ENCODE data around the gene UROC1. TPM values are rescaled to one million over a fixed set of nuclear protein-coding genes. Genes with fewer than 3 reads are reported as not detected.
A peak's percentile ranks its signal among the peaks of the same experiment; 100 is the strongest.

UROC1 gene
- total RNA-seq, 1 experiment from 2014 or later = not detected

GRCh38 chr3:126488185-126488584 is 29.4 kb downstream of the UROC1 start:
- H3K27me3 ChIP-seq (replicated peaks; ENCODE audit: insufficient read depth, low read depth, low read length, poor library complexity) = no peaks in the 10 kb centered on the region
- H3K4me3 ChIP-seq (ENCODE audit: low read depth, low read length, poor library complexity, severe bottlenecking) = no peak overlapping the region
- no peaks in the 10 kb centered on the region for H3K9me3 ChIP-seq (ENCODE audit: low read depth, low read length, poor library complexity, severe bottlenecking)
- peaks cover 6% of the 10 kb centered on the region for H3K4me1 ChIP-seq (ENCODE audit: insufficient read depth, low read length, poor library complexity, severe bottlenecking)
- peak; percentile 27 for DNase-seq (ENCODE audit: low spot score)
- no peaks in the 10 kb centered on the region for H3K36me3 ChIP-seq (ENCODE audit: insufficient read depth, low read length, poor library complexity, severe bottlenecking)
- no TSS peak for BruUV-seq (replicated peaks)
- intact Hi-C loops (cut with micrococcal nuclease; ENCODE audit: unreplicated experiment) = no loop called here
- TF ChIP-seq, protein P1, sequence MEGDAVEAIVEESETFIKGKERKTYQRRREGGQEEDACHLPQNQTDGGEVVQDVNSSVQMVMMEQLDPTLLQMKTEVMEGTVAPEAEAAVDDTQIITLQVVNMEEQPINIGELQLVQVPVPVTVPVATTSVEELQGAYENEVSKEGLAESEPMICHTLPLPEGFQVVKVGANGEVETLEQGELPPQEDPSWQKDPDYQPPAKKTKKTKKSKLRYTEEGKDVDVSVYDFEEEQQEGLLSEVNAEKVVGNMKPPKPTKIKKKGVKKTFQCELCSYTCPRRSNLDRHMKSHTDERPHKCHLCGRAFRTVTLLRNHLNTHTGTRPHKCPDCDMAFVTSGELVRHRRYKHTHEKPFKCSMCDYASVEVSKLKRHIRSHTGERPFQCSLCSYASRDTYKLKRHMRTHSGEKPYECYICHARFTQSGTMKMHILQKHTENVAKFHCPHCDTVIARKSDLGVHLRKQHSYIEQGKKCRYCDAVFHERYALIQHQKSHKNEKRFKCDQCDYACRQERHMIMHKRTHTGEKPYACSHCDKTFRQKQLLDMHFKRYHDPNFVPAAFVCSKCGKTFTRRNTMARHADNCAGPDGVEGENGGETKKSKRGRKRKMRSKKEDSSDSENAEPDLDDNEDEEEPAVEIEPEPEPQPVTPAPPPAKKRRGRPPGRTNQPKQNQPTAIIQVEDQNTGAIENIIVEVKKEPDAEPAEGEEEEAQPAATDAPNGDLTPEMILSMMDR (conservative IDR thresholded peaks at IDR 0.05; ENCODE audit: low read depth, low read length) = peak; percentile 35; the same call in 1 of the 2 replicates
- no peak for TF ChIP-seq EZH2 (IDR thresholded peaks at IDR 0.05; ENCODE audit: borderline replicate concordance, low read depth, low read length, poor library complexity, severe bottlenecking)
- POLR2A ChIA-PET (ENCODE audit: low non-redundant PET) = no interaction called here
- H3K27ac ChIP-seq (ENCODE audit: low read depth, low read length, poor library complexity, severe bottlenecking) = no peak overlapping the region
- CTCF ChIA-PET = no interaction called here

DNA sequence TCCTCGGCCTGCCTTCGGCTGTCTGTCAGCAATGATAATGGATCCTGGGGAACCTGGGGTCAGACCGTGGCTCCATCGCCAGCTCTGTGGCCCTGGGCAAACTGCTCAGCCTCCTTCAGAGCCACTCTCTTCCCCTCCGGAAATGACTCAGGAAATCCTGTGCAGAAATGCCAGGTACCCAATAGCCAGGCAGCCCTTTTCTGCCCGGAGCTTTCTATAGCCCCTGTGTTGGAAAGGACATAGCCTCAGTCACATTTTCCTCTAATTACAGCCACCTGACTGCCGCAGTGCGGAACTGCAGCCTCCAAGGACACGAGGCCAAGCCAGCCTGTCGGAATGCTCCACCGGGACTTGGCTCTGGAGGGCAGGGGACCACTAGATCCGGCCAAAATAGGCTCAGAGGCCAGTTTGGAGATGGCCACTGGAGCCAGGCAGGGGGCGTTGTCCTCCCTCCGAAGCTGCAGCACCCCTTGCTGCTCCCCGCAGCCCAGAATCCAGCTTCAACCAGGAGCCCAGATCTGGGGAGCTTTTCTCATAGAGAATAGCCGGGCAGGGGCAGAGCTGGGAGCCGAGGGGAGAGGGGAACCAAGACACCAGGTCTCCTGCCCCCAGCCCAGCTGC is 30.3 kb downstream of the UROC1 start:
- POLR2A ChIA-PET (ENCODE audit: low non-redundant PET) = no interaction called here
- H3K4me3 ChIP-seq (ENCODE audit: low read depth, low read length, poor library complexity, severe bottlenecking) = no peak overlapping the region
- no peaks in the 10 kb centered on the region for H3K9me3 ChIP-seq (ENCODE audit: low read depth, low read length, poor library complexity, severe bottlenecking)
- CTCF ChIA-PET = no interaction called here
- H3K27me3 ChIP-seq (replicated peaks; ENCODE audit: insufficient read depth, low read depth, low read length, poor library complexity) = no peaks in the 10 kb centered on the region
- BruUV-seq (replicated peaks) = no TSS peak
- H3K36me3 ChIP-seq (ENCODE audit: insufficient read depth, low read length, poor library complexity, severe bottlenecking) = no peaks in the 10 kb centered on the region
- DNase-seq (ENCODE audit: low spot score) = peak; percentile 32
- intact Hi-C loops (cut with micrococcal nuclease; ENCODE audit: unreplicated experiment) = no loop called here
- peaks cover 6% of the 10 kb centered on the region for H3K4me1 ChIP-seq (ENCODE audit: insufficient read depth, low read length, poor library complexity, severe bottlenecking)
- TF ChIP-seq, protein P1 (conservative IDR thresholded peaks at IDR 0.05; ENCODE audit: low read depth, low read length) = 0 out of 2 replicates have a peak, but pooled peaks have one; percentile 25
- TF ChIP-seq EZH2 (IDR thresholded peaks at IDR 0.05; ENCODE audit: borderline replicate concordance, low read depth, low read length, poor library complexity, severe bottlenecking) = no peak
- H3K27ac ChIP-seq (ENCODE audit: low read depth, low read length, poor library complexity, severe bottlenecking) = no peak overlapping the region

- DNase-seq (ENCODE audit: low spot score) = no peak
- POLR2A ChIA-PET (ENCODE audit: low non-redundant PET) = no interaction called here
Measured at GRCh38 chr3:126486360-126486847, 31.2 kb downstream of the UROC1 start.

More at GRCh38 chr3:126486360-126486847, 31.2 kb downstream of the UROC1 start:
- H3K27me3 ChIP-seq (replicated peaks; ENCODE audit: insufficient read depth, low read depth, low read length, poor library complexity) = no peaks in the 10 kb centered on the region
- no peaks in the 10 kb centered on the region for H3K9me3 ChIP-seq (ENCODE audit: low read depth, low read length, poor library complexity, severe bottlenecking)
- no TSS peak for BruUV-seq (replicated peaks)
- intact Hi-C loops (cut with micrococcal nuclease; ENCODE audit: unreplicated experiment) = no loop called here
- H3K4me1 ChIP-seq (ENCODE audit: insufficient read depth, low read length, poor library complexity, severe bottlenecking) = peaks cover 6% of the 10 kb centered on the region
- no peak overlapping the region for H3K27ac ChIP-seq (ENCODE audit: low read depth, low read length, poor library complexity, severe bottlenecking)
- no peaks in the 10 kb centered on the region for H3K36me3 ChIP-seq (ENCODE audit: insufficient read depth, low read length, poor library complexity, severe bottlenecking)
- TF ChIP-seq EZH2 (IDR thresholded peaks at IDR 0.05; ENCODE audit: borderline replicate concordance, low read depth, low read length, poor library complexity, severe bottlenecking) = no peak
- TF ChIP-seq, protein P1 (conservative IDR thresholded peaks at IDR 0.05; ENCODE audit: low read depth, low read length) = no peak
- CTCF ChIA-PET = no interaction called here
- H3K4me3 ChIP-seq (ENCODE audit: low read depth, low read length, poor library complexity, severe bottlenecking) = no peak overlapping the region
